Astrocyte (in vitro differentiated cells and primary cell): ENCODE measurements around the gene CABCOCO1. TPM values are rescaled to one million over a fixed set of nuclear protein-coding genes. Genes with fewer than 3 reads are reported as not detected.

ENCODE experiments used
- DNase-seq: peaks from one replicate; pipeline ENCODE4 v3.0.0-alpha.2; 2010; ENCODE audit warnings: low read depth
- FAIRE-seq: peaks from 2 replicates; lab custom pipeline; 2011; peaks lifted over from hg19 to GRCh38; lab: Jason Lieb, UNC
- H2AFZ ChIP-seq: 2 replicates; pipeline ENCODE4 v1.6.0; 2012; ENCODE audit warnings: low read depth, low read length, inconsistent platforms
- H3K27ac ChIP-seq: 2 replicates; pipeline ENCODE4 v1.5.1; 2011; ENCODE audit warnings: low read depth, low read length, inconsistent platforms
- H3K27me3 ChIP-seq: 2 replicates; pipeline ENCODE4 v1.6.0; 2011; ENCODE audit warnings: low read length, inconsistent platforms; ENCODE audit not compliant: insufficient read depth
- H3K36me3 ChIP-seq: 2 replicates; pipeline ENCODE4 v1.5.1; 2011; ENCODE audit warnings: low read length, inconsistent platforms; ENCODE audit not compliant: insufficient read depth
- H3K4me1 ChIP-seq: 2 replicates; pipeline ENCODE4 v1.5.1; 2011; ENCODE audit warnings: low read length, inconsistent platforms; ENCODE audit not compliant: insufficient read depth
- H3K4me2 ChIP-seq: 2 replicates; pipeline ENCODE4 v1.6.0; 2012; ENCODE audit warnings: low read length, inconsistent platforms
- H3K4me3 ChIP-seq: 2 replicates; pipeline ENCODE4 v1.5.1; 2011; ENCODE audit warnings: low read depth, mild to moderate bottlenecking, low read length, inconsistent platforms; ENCODE audit not compliant: insufficient read depth
- H3K79me2 ChIP-seq: 2 replicates; pipeline ENCODE4 v1.6.0; 2012; ENCODE audit warnings: mild to moderate bottlenecking, low read length, inconsistent platforms; ENCODE audit not compliant: insufficient read depth
- H3K9ac ChIP-seq: 2 replicates; pipeline ENCODE4 v1.6.0; 2012; ENCODE audit warnings: mild to moderate bottlenecking, low read length, inconsistent platforms
- H3K9me3 ChIP-seq: 2 replicates; pipeline ENCODE4 v1.5.1; 2012; ENCODE audit warnings: low read depth, mild to moderate bottlenecking, low read length, inconsistent platforms; ENCODE audit not compliant: insufficient read depth
- H4K20me1 ChIP-seq: 2 replicates; pipeline ENCODE4 v1.6.0; 2012; ENCODE audit warnings: low read length, inconsistent platforms; ENCODE audit not compliant: insufficient read depth
- H3K27ac Mint-ChIP-seq: one replicate; pipeline ENCODE4 v1.8.0; 2021; ENCODE audit warnings: mild to moderate bottlenecking, mixed read lengths; ENCODE audit not compliant: unreplicated experiment
- H3K27me3 Mint-ChIP-seq: one replicate; pipeline ENCODE4 v1.8.0; 2021; ENCODE audit warnings: low read depth, mixed read lengths; ENCODE audit not compliant: unreplicated experiment
- H3K36me3 Mint-ChIP-seq: one replicate; pipeline ENCODE4 v1.8.0; 2021; ENCODE audit warnings: low read depth, mixed read lengths; ENCODE audit not compliant: unreplicated experiment
- H3K4me1 Mint-ChIP-seq: one replicate; pipeline ENCODE4 v1.8.0; 2021; ENCODE audit warnings: low read depth, mixed read lengths; ENCODE audit not compliant: unreplicated experiment
- H3K4me3 Mint-ChIP-seq: one replicate; pipeline ENCODE4 v1.8.0; 2021; ENCODE audit warnings: mild to moderate bottlenecking, moderate library complexity, mixed read lengths; ENCODE audit not compliant: unreplicated experiment
- H3K9me3 Mint-ChIP-seq: one replicate; pipeline ENCODE4 v1.8.0; 2021; ENCODE audit warnings: mild to moderate bottlenecking, mixed read lengths; ENCODE audit not compliant: unreplicated experiment
- EZH2 ChIP-seq: IDR thresholded peaks from 2 replicates; pipeline ENCODE4 v1.6.1; 2012; ENCODE audit warnings: mild to moderate bottlenecking, low read length, inconsistent platforms; ENCODE audit not compliant: insufficient read depth
- total RNA-seq: library from RNA; stranded (reverse); gene quantifications from 2 replicates; pipeline ENCODE4 v1.2.1, GENCODE V29; 2021
- TF ChIP-seq, protein P1 (sequence below): IDR thresholded peaks from 2 replicates; pipeline ENCODE4 v1.5.1; 2011; ENCODE audit warnings: low read depth, mild to moderate bottlenecking, inconsistent platforms, low read length, moderate library complexity; ENCODE audit not compliant: insufficient read depth

CABCOCO1 gene
- total RNA-seq, 1 donor from 2014 or later: 0.23 TPM

DNA sequence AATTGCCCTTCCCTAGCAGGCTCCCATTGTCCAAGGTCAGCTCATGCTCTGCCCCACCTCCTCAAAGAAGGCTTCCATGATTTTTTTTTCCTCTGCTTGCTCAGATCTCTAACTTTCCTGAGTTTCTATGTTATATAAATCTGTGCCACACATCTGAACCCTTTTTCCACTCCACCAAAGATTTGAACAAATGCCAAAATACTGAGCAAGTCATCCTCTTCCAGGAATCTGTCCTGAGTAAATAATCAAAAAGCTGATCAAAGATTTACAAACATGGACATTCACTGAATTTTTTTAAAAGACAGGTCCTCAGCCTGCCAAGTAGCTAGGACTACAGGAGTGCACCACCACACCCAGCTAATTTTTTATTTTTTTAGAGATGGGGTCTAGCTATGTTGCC is 136.0 kb downstream of the CABCOCO1 start:
- H3K79me2 ChIP-seq: no peaks in the 10 kb centered on the region
- TF ChIP-seq EZH2: no peak
- TF ChIP-seq, protein P1, sequence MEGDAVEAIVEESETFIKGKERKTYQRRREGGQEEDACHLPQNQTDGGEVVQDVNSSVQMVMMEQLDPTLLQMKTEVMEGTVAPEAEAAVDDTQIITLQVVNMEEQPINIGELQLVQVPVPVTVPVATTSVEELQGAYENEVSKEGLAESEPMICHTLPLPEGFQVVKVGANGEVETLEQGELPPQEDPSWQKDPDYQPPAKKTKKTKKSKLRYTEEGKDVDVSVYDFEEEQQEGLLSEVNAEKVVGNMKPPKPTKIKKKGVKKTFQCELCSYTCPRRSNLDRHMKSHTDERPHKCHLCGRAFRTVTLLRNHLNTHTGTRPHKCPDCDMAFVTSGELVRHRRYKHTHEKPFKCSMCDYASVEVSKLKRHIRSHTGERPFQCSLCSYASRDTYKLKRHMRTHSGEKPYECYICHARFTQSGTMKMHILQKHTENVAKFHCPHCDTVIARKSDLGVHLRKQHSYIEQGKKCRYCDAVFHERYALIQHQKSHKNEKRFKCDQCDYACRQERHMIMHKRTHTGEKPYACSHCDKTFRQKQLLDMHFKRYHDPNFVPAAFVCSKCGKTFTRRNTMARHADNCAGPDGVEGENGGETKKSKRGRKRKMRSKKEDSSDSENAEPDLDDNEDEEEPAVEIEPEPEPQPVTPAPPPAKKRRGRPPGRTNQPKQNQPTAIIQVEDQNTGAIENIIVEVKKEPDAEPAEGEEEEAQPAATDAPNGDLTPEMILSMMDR: no peak
- no peak overlapping the region for H3K4me3 Mint-ChIP-seq

DNA sequence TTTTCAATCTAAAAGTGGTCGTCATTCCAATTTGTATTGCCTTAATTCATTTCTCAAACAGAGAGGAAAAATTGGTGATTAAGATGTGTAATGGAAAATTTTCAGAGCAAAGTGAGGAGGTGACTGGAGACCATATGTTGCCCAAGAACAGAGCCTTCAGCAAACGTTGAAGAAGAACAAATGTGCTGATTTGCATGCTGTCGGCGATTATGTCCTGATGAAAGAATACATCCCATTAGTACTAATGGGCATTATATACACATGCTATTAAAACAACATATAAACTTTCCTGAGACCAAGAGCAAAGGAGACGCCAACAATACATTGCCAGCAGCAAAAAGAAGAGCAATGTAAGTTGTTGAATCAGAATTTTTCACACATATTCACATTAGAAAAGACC is 138.8 kb downstream of the CABCOCO1 start:
- H3K36me3 ChIP-seq: no peaks in the 10 kb centered on the region
- no peak overlapping the region for H3K4me3 ChIP-seq
- FAIRE-seq (no peak), DNase-seq (no peak)
- H3K27ac ChIP-seq: no peak overlapping the region
- no peak overlapping the region for H3K9ac ChIP-seq
- H3K9me3 ChIP-seq: no peaks in the 10 kb centered on the region
- Mint-ChIP-seq H3K27ac (no peak overlapping the region), H3K27me3 (no peaks in the 10 kb centered on the region), H3K4me1 (no peaks in the 10 kb centered on the region), H3K4me3 (no peak overlapping the region), H3K9me3 (no peaks in the 10 kb centered on the region), H3K36me3 (no peaks in the 10 kb centered on the region)
- H3K4me2 ChIP-seq: no peak overlapping the region
- no peak for TF ChIP-seq EZH2
- TF ChIP-seq, protein P1: no peak
- no peaks in the 10 kb centered on the region for H3K79me2 ChIP-seq
- H4K20me1 ChIP-seq: no peaks in the 10 kb centered on the region
- H3K4me1 ChIP-seq: no peaks in the 10 kb centered on the region
- H3K27me3 ChIP-seq: no peaks in the 10 kb centered on the region
- H2AFZ ChIP-seq: no peak overlapping the region

More for the DNA sequence above, 136.0 kb downstream of the CABCOCO1 start:
- H3K4me1 ChIP-seq: peaks cover 14% of the 10 kb centered on the region
- H3K27me3 ChIP-seq: no peaks in the 10 kb centered on the region
- no peak overlapping the region for H3K9ac ChIP-seq
- Mint-ChIP-seq H3K36me3 (no peaks in the 10 kb centered on the region), H3K27me3 (no peaks in the 10 kb centered on the region), H3K27ac (no peak overlapping the region), H3K4me1 (peaks cover 6% of the 10 kb centered on the region), H3K9me3 (no peaks in the 10 kb centered on the region)
- DNase-seq: no peak
- H3K4me3 ChIP-seq: no peak overlapping the region
- H3K9me3 ChIP-seq: no peaks in the 10 kb centered on the region
- H3K36me3 ChIP-seq: no peaks in the 10 kb centered on the region
- H3K4me2 ChIP-seq: no peak overlapping the region
- no peak overlapping the region for H3K27ac ChIP-seq
- no peak for FAIRE-seq
- H4K20me1 ChIP-seq: no peaks in the 10 kb centered on the region
- H2AFZ ChIP-seq: no peak overlapping the region

DNA sequence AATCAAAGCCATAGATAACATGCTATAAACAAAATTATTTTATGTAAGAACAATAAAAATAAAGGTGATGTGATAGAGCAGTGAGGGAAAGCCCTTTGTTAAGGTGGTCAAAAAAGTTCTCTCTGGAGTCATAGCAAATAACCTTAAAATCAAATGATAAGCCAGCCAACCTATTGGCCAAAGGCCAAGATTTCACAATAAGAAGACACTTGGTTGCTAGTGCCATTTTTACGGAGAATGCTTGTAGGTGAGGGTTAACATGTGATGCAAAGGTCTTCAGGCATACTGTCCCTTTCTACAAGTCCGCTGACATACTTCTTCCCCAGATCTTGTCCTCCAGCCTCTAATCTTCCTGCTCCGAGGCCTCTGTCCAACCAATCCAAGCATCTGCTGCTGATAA is 140.5 kb downstream of the CABCOCO1 start:
- H3K4me3 ChIP-seq: no peak overlapping the region

More for the DNA sequence above, 140.5 kb downstream of the CABCOCO1 start:
- H3K79me2 ChIP-seq: no peaks in the 10 kb centered on the region
- no peak overlapping the region for H2AFZ ChIP-seq
- H3K9me3 Mint-ChIP-seq: no peaks in the 10 kb centered on the region
- H3K4me1 ChIP-seq: no peaks in the 10 kb centered on the region
- H3K27me3 ChIP-seq: no peaks in the 10 kb centered on the region
- no peak overlapping the region for H3K4me3 Mint-ChIP-seq
- no peaks in the 10 kb centered on the region for H3K27me3 Mint-ChIP-seq
- no peak overlapping the region for H3K4me2 ChIP-seq
- no peak overlapping the region for H3K27ac ChIP-seq
- no peaks in the 10 kb centered on the region for H3K4me1 Mint-ChIP-seq
- TF ChIP-seq, protein P1: no peak
- TF ChIP-seq EZH2: no peak
- no peaks in the 10 kb centered on the region for H3K36me3 Mint-ChIP-seq
- H3K27ac Mint-ChIP-seq: no peak overlapping the region
- H4K20me1 ChIP-seq: no peaks in the 10 kb centered on the region
- FAIRE-seq (no peak), DNase-seq (no peak)
- H3K9me3 ChIP-seq: no peaks in the 10 kb centered on the region
- no peak overlapping the region for H3K9ac ChIP-seq
- no peaks in the 10 kb centered on the region for H3K36me3 ChIP-seq
